GM23248 (cell line): Measurements from ENCODE around the gene C1QTNF2. TPM values are rescaled to one million over a fixed set of nuclear protein-coding genes. Genes with fewer than 3 reads are reported as not detected.

Experiments used
- DNase-seq: peaks from one replicate; pipeline ENCODE4 v3.0.0-alpha.2; 2015
- H2AFZ ChIP-seq: fragments of 200-600 bp; sonication (generic); 2 replicates; pipeline ENCODE4 v1.6.1; 2016; ENCODE audit warnings: antibody characterized with exemption
- H3F3A ChIP-seq: fragments of 200-600 bp; sonication (generic); 2 replicates; pipeline ENCODE4 v1.6.1; 2016; ENCODE audit warnings: mild to moderate bottlenecking, antibody characterized with exemption, mixed run types; ENCODE audit not compliant: insufficient read depth
- H3K27ac ChIP-seq: fragments of 200-600 bp; sonication (generic); 2 replicates; pipeline ENCODE4 v1.5.1; 2016; ENCODE audit warnings: mild to moderate bottlenecking
- H3K27me3 ChIP-seq: fragments of 200-600 bp; sonication (generic); replicated peaks from 2 replicates; pipeline ENCODE4 v1.6.1; 2016; ENCODE audit warnings: mild to moderate bottlenecking; ENCODE audit not compliant: insufficient read depth
- H3K36me3 ChIP-seq: fragments of 200-600 bp; sonication (generic); 2 replicates; pipeline ENCODE4 v1.6.1; 2016; ENCODE audit warnings: low read depth, mild to moderate bottlenecking
- H3K4me1 ChIP-seq: fragments of 200-600 bp; sonication (generic); 2 replicates; pipeline ENCODE4 v1.6.1; 2016; ENCODE audit warnings: mild to moderate bottlenecking; ENCODE audit not compliant: insufficient read depth
- H3K4me2 ChIP-seq: fragments of 200-600 bp; sonication (generic); one replicate; pipeline ENCODE4 v1.6.1; 2016; ENCODE audit warnings: mild to moderate bottlenecking; ENCODE audit not compliant: unreplicated experiment
- H3K4me3 ChIP-seq: fragments of 200-600 bp; sonication (generic); 2 replicates; pipeline ENCODE4 v1.5.1; 2016; ENCODE audit warnings: mild to moderate bottlenecking
- H3K79me2 ChIP-seq: fragments of 200-600 bp; sonication (generic); 2 replicates; pipeline ENCODE4 v1.6.1; 2016; ENCODE audit warnings: mild to moderate bottlenecking; ENCODE audit not compliant: insufficient read depth
- H3K9ac ChIP-seq: fragments of 200-600 bp; sonication (generic); 2 replicates; pipeline ENCODE4 v1.6.1; 2016; ENCODE audit warnings: mild to moderate bottlenecking
- H3K9me2 ChIP-seq: fragments of 200-600 bp; sonication (generic); 2 replicates; pipeline ENCODE4 v1.6.1; 2016; ENCODE audit warnings: mixed run types, mild to moderate bottlenecking, moderate library complexity; ENCODE audit not compliant: insufficient read depth
- H3K9me3 ChIP-seq: fragments of 200-600 bp; sonication (generic); one replicate; pipeline ENCODE4 v1.6.1; 2017; ENCODE audit warnings: low read depth
- H4K20me1 ChIP-seq: fragments of 200-600 bp; sonication (generic); 2 replicates; pipeline ENCODE4 v1.6.0; 2016; ENCODE audit not compliant: insufficient read depth
- EZH2 ChIP-seq: fragments of 200-600 bp; sonication (generic); IDR thresholded peaks from 2 replicates; pipeline ENCODE4 v1.6.1; 2018; ENCODE audit warnings: antibody characterized with exemption, mild to moderate bottlenecking; ENCODE audit not compliant: insufficient read depth, poor library complexity, severe bottlenecking
- EZH2phosphoT487 ChIP-seq: fragments of 200-600 bp; sonication (generic); IDR thresholded peaks from 2 replicates; pipeline ENCODE4 v1.6.1; 2018; ENCODE audit warnings: antibody characterized with exemption, moderate library complexity, mild to moderate bottlenecking, low read depth; ENCODE audit not compliant: insufficient read depth
- WGBS, 2 experiments: methylation state at CpG; one replicate each; pipeline ENCODE4 v1.1.6; 2015 to 2017; ENCODE audit warnings: low lambda C conversion rate in 2 of 2, low coverage in 1 of 2; ENCODE audit errors: missing lambda C conversion rate in 2 of 2; 5-methylcytosine and 5-hydroxymethylcytosine counted together
- in situ Hi-C: fragments of 300-500 bp; cut with MboI; formaldehyde crosslinking; loops from 2 replicates; pipeline ENCODE4 v1.15.0; 2020
- polyA plus RNA-seq: library from polyadenylated mRNA; unstranded; fragments of >200 nt; fragmentation: Nextera tagmentation; extraction: Ambion mirVana; gene quantifications from 2 replicates; pipeline ENCODE4 v1.2.1, GENCODE V29; 2016
- total RNA-seq: library from RNA; depleted of rRNA; stranded (reverse); fragments of >200 nt; shearing (Covaris generic); gene quantifications from 2 replicates; pipeline ENCODE4 v1.2.3, GENCODE V29; 2014

The C1QTNF2 gene
- total and polyA plus RNA-seq, 2 experiments from 2014 or later: 0.22 to 0.31 TPM

DNA sequence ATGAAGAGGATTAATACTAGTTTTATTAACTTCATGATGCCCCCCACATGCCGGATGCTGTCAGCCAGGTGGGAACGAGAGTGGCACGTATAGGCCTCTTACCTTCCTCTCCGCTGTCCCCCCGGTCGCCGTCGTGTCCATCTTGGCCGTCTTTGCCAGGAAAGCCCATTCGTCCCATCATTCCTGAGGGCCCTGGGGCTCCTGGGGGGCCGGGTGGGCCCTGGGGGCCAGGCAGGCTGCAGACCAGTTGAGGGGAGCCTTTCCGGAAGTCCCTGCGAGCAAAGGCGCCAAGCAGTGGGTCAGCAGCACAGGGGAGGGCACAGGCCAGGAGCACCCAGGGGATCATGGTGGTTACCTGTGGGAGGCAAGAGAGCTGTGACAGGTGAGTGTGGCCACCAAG, 15.8 kb downstream of the C1QTNF2 start:
- no peaks in the 10 kb centered on the region for H4K20me1 ChIP-seq
- H3K9ac ChIP-seq: no peak overlapping the region
- no peak overlapping the region for H2AFZ ChIP-seq
- no peaks in the 10 kb centered on the region for H3K36me3 ChIP-seq
- H3K27me3 ChIP-seq: no peaks in the 10 kb centered on the region
- 84 to 95% methylated on average over 6 to 14 of the region's 14 CpGs for WGBS, 2 experiments
- TF ChIP-seq EZH2phosphoT487 (no peak), EZH2 (no peak)
- no peaks in the 10 kb centered on the region for H3K4me1 ChIP-seq
- H3K9me2 ChIP-seq: no peaks in the 10 kb centered on the region
- no peaks in the 10 kb centered on the region for H3K9me3 ChIP-seq
- H3K4me3 ChIP-seq: no peak overlapping the region
- no peaks in the 10 kb centered on the region for H3F3A ChIP-seq
- no peak overlapping the region for H3K4me2 ChIP-seq
- no peak overlapping the region for H3K27ac ChIP-seq
- in situ Hi-C loops: no loop called here
- no peaks in the 10 kb centered on the region for H3K79me2 ChIP-seq
- DNase-seq: no peak

DNA sequence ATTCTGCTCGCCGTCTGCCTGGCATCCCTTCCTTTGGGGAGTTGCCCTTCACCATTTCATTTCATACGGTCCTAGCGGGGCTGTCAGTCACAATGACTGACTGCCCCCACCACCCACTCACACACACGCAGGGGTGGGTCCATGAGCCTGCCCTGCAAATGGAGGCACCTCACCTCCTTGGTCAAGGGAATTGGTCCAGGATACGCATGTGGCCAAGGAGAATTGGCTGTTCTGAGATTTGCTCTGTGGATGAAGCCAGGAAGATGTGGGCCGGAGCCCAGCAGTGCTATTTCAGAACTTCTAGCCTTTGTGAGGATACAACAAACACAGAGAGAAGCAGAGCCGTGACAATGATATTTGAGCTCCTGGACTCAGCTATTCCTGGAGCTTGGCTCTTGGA, 17.0 kb downstream of the C1QTNF2 start:
- no peaks in the 10 kb centered on the region for H3K9me3 ChIP-seq
- no peaks in the 10 kb centered on the region for H3K79me2 ChIP-seq
- H3K4me3 ChIP-seq: no peak overlapping the region
- WGBS, 2 experiments: 49 to 52% methylated on average over 8 of the region's 8 CpGs
- no peak overlapping the region for H2AFZ ChIP-seq
- H3K4me2 ChIP-seq: no peak overlapping the region
- in situ Hi-C loops: no loop called here
- no peaks in the 10 kb centered on the region for H3F3A ChIP-seq
- DNase-seq: no peak
- no peaks in the 10 kb centered on the region for H3K4me1 ChIP-seq
- H3K9me2 ChIP-seq: no peaks in the 10 kb centered on the region
- H4K20me1 ChIP-seq: no peaks in the 10 kb centered on the region
- TF ChIP-seq EZH2: no peak
- TF ChIP-seq EZH2phosphoT487: no peak
- H3K27ac ChIP-seq: no peak overlapping the region
- H3K9ac ChIP-seq: no peak overlapping the region
- no peaks in the 10 kb centered on the region for H3K27me3 ChIP-seq
- no peaks in the 10 kb centered on the region for H3K36me3 ChIP-seq

DNA sequence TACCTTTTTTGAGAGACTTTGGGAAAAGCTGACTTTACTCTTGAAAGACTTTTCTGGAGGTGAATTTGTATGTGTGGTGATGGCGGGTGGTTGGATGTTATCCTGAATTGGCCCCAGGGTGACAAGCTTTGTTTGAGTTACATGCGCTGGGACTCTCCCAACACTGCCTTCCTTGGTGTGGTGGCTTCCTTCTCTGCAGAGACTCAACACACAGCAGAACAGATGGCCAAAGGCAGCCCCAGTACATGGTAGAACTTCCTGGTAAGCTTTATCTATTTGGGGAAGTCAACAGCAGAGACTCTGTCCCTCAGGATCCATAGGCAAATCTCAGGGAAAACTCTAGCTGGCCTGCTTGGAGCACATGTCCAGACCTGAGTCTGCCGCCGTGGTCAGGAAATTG, 18.1 kb downstream of the C1QTNF2 start:
- in situ Hi-C loops: no loop called here
- H3K36me3 ChIP-seq: no peaks in the 10 kb centered on the region
- H3K9ac ChIP-seq: no peak overlapping the region
- H3K4me3 ChIP-seq: no peak overlapping the region
- H3K9me2 ChIP-seq: no peaks in the 10 kb centered on the region
- no peaks in the 10 kb centered on the region for H3K27me3 ChIP-seq
- H3K79me2 ChIP-seq: no peaks in the 10 kb centered on the region
- no peaks in the 10 kb centered on the region for H4K20me1 ChIP-seq
- H2AFZ ChIP-seq: no peak overlapping the region
- 92 to 94% methylated on average over 4 of the region's 4 CpGs for WGBS, 2 experiments
- H3K4me1 ChIP-seq: no peaks in the 10 kb centered on the region
- TF ChIP-seq EZH2phosphoT487 (no peak), EZH2 (no peak)
- no peak for DNase-seq
- no peaks in the 10 kb centered on the region for H3F3A ChIP-seq
- H3K4me2 ChIP-seq: no peak overlapping the region
- no peaks in the 10 kb centered on the region for H3K9me3 ChIP-seq
- H3K27ac ChIP-seq: no peak overlapping the region

DNA sequence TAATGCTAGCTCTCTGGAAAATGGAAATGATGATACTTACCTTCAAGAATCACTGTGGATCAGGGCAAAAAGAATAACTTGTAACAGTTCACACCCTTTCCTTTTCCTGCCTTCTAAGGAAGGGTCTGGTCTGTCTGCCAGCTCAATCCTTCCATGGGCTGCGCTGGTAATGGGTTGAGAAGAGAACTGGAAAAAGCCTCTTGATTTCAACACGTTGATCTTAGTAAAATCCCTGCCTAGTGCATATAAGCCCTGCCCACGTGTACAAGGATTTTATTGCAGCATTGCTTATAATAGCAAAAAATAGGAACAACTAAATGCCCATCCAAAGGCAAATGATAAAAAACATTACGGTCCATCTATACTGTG, 20.5 kb downstream of the C1QTNF2 start:
- no peaks in the 10 kb centered on the region for H3K79me2 ChIP-seq
- no peak for DNase-seq
- WGBS, 2 experiments: 53 to 54% methylated on average over 4 of the region's 4 CpGs
- H3K27me3 ChIP-seq: no peaks in the 10 kb centered on the region
- no peaks in the 10 kb centered on the region for H4K20me1 ChIP-seq
- H3F3A ChIP-seq: no peaks in the 10 kb centered on the region
- no peaks in the 10 kb centered on the region for H3K9me3 ChIP-seq
- in situ Hi-C loops: loop anchor here (10.0 kb wide), 2 partner anchors 155 to 315 kb away; no protein-coding TSS in a partner anchor
- H3K9ac ChIP-seq: no peak overlapping the region
- no peak overlapping the region for H3K4me2 ChIP-seq
- no peak overlapping the region for H2AFZ ChIP-seq
- no peak overlapping the region for H3K27ac ChIP-seq
- no peak overlapping the region for H3K4me3 ChIP-seq
- no peaks in the 10 kb centered on the region for H3K9me2 ChIP-seq
- no peaks in the 10 kb centered on the region for H3K4me1 ChIP-seq
- no peaks in the 10 kb centered on the region for H3K36me3 ChIP-seq
- TF ChIP-seq EZH2phosphoT487 (no peak), EZH2 (no peak)

DNA sequence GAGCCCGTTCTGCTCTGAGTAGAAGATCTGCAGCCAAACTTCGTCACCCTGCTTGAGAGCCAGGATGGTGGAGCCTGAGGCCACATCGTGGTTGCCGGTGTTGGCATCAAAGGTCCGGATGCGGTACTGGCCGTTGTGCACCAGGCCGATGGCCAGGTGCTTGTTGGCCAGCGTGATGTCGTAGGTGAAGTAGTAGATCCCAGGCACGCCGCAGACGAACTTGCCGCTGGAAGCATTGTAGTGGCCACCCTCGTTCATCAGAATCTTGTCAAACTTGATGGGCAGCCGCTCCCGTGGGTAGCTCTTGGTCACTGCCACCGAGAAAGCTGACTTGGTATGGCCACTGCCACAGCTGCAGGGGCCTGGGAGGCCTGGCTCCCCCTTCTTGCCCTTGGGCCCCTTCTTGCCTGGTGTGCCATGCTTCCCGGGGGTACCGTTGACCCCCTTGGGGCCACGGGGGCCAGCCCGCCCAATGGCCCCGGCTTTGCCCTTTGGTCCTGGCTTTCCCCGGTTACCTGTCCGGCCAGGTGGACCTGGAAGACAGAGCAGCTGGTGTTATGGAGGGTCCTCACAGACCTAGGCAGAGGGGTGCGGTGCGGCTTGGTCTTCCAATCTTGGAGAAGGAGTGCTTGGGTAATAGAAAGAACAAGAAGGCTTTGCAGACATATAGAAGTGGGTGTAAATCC, 21.0 kb downstream of the C1QTNF2 start:
- H3K4me3 ChIP-seq: no peak overlapping the region
- TF ChIP-seq EZH2phosphoT487 (no peak), EZH2 (no peak)
- no peaks in the 10 kb centered on the region for H3K27me3 ChIP-seq
- H3K27ac ChIP-seq: no peak overlapping the region
- no peaks in the 10 kb centered on the region for H3K36me3 ChIP-seq
- H3K9me2 ChIP-seq: no peaks in the 10 kb centered on the region
- no peak overlapping the region for H3K9ac ChIP-seq
- in situ Hi-C loops: loop anchor here (10.0 kb wide), 2 partner anchors 155 to 315 kb away; no protein-coding TSS in a partner anchor
- H3K79me2 ChIP-seq: no peaks in the 10 kb centered on the region
- no peak for DNase-seq
- no peaks in the 10 kb centered on the region for H3F3A ChIP-seq
- H2AFZ ChIP-seq: no peak overlapping the region
- no peaks in the 10 kb centered on the region for H3K9me3 ChIP-seq
- no peaks in the 10 kb centered on the region for H3K4me1 ChIP-seq
- no peak overlapping the region for H3K4me2 ChIP-seq
- WGBS, 2 experiments: 90 to 91% methylated on average over 27 of the region's 27 CpGs
- H4K20me1 ChIP-seq: no peaks in the 10 kb centered on the region
